SK-N-SH treated with all-trans-retinoic acid at 6 μM for 48 hours (cell line): Measurements from ENCODE around the gene NPY5R.

Experiments used
- ATAC-seq: fragments of 200-7000 bp; cut with Tn5 transposase; 3 replicates; pipeline ENCODE4 v1.9.1; 2020; ENCODE audit warnings: mild to moderate bottlenecking, moderate library complexity
- ARNTL ChIP-seq: fragments of 450-650 bp; formaldehyde crosslinking; IDR thresholded peaks from 2 replicates; pipeline ENCODE4 v1.5.0; 2020; ENCODE audit warnings: low read depth, mild to moderate bottlenecking, moderate library complexity, borderline replicate concordance
- CSDC2 ChIP-seq: fragments of 250-450 bp; sonication (Bioruptor Pico); IDR thresholded peaks from 2 replicates; pipeline ENCODE4 v1.5.0; 2020; ENCODE audit warnings: mild to moderate bottlenecking, moderate library complexity
- ESRRG ChIP-seq: fragments of 250-450 bp; sonication (Bioruptor Pico); IDR thresholded peaks from 2 replicates; pipeline ENCODE4 v1.6.1; 2021; ENCODE audit warnings: mild to moderate bottlenecking
- GLIS3 ChIP-seq: fragments of 250-450 bp; sonication (Bioruptor Pico); IDR thresholded peaks from 2 replicates; pipeline ENCODE4 v1.5.0; 2020; ENCODE audit warnings: mild to moderate bottlenecking, moderate library complexity
- ISL1 ChIP-seq: fragments of 250-450 bp; sonication (Bioruptor Pico); IDR thresholded peaks from 2 replicates; pipeline ENCODE4 v2.1.2; 2022; ENCODE audit warnings: mild to moderate bottlenecking, moderate library complexity
- OSR1 ChIP-seq: fragments of 250-450 bp; sonication (Bioruptor Pico); IDR thresholded peaks from 2 replicates; pipeline ENCODE4 v1.8.0; 2022; ENCODE audit warnings: moderate library complexity, mild to moderate bottlenecking, inconsistent platforms
- PPARA ChIP-seq: fragments of 250-450 bp; sonication (Bioruptor Pico); IDR thresholded peaks from 2 replicates; pipeline ENCODE4 v1.5.0; 2020; ENCODE audit warnings: mild to moderate bottlenecking, borderline replicate concordance
- RARB ChIP-seq: fragments of 250-450 bp; sonication (Bioruptor Pico); IDR thresholded peaks from 2 replicates; pipeline ENCODE4 v1.8.0; 2021; ENCODE audit warnings: mild to moderate bottlenecking, moderate library complexity
- SNAI2 ChIP-seq: fragments of 250-450 bp; sonication (Bioruptor Pico); IDR thresholded peaks from 2 replicates; pipeline ENCODE4 v1.5.0; 2020; ENCODE audit warnings: mild to moderate bottlenecking, moderate library complexity
- TCF4 ChIP-seq: fragments of 250-450 bp; sonication (Bioruptor Pico); IDR thresholded peaks from 2 replicates; pipeline ENCODE4 v1.8.0; 2021; ENCODE audit warnings: mild to moderate bottlenecking, moderate library complexity, borderline replicate concordance
- TOX ChIP-seq: fragments of 250-450 bp; sonication (Bioruptor Pico); IDR thresholded peaks from 2 replicates; pipeline ENCODE4 v1.8.0; 2021; ENCODE audit warnings: mild to moderate bottlenecking, moderate library complexity, borderline replicate concordance
- ZC3H10 ChIP-seq: fragments of 250-450 bp; sonication (Bioruptor Pico); IDR thresholded peaks from 2 replicates; pipeline ENCODE4 v1.5.1; 2021; ENCODE audit warnings: mild to moderate bottlenecking, moderate library complexity
- ZFP3 ChIP-seq: fragments of 250-450 bp; sonication (Bioruptor Pico); IDR thresholded peaks from 2 replicates; pipeline ENCODE4 v1.5.0; 2020; ENCODE audit warnings: mild to moderate bottlenecking, moderate library complexity
- ZFP30 ChIP-seq: fragments of 450-650 bp; formaldehyde crosslinking; IDR thresholded peaks from 2 replicates; pipeline ENCODE4 v1.5.0; 2022; ENCODE audit warnings: mild to moderate bottlenecking, moderate library complexity
- ZNF565 ChIP-seq: fragments of 450-650 bp; formaldehyde crosslinking; conservative IDR thresholded peaks from 2 replicates; pipeline ENCODE4 v1.5.0; 2020; ENCODE audit warnings: low read depth, mild to moderate bottlenecking, moderate library complexity
- ZNF70 ChIP-seq: fragments of 450-650 bp; formaldehyde crosslinking; IDR thresholded peaks from 2 replicates; pipeline ENCODE4 v1.5.0; 2020; ENCODE audit warnings: mild to moderate bottlenecking, moderate library complexity
- ZNF8 ChIP-seq: fragments of 450-650 bp; formaldehyde crosslinking; IDR thresholded peaks from 2 replicates; pipeline ENCODE4 v1.5.0; 2020; ENCODE audit warnings: mild to moderate bottlenecking, moderate library complexity
- TF ChIP-seq, protein P1 (sequence below): fragments of 250-450 bp; sonication (Bioruptor Pico); IDR thresholded peaks from 2 replicates; pipeline ENCODE4 v1.5.0; 2020; ENCODE audit warnings: mild to moderate bottlenecking, moderate library complexity
- TF ChIP-seq, protein P2 (sequence below): fragments of 250-450 bp; sonication (Bioruptor Pico); IDR thresholded peaks from 2 replicates; pipeline ENCODE4 v1.5.1; 2020; ENCODE audit warnings: low read depth, mild to moderate bottlenecking, moderate library complexity
- TF ChIP-seq, protein P3 (sequence below): fragments of 250-450 bp; sonication (Bioruptor Pico); IDR thresholded peaks from 2 replicates; pipeline ENCODE4 v1.8.0; 2020; ENCODE audit warnings: mild to moderate bottlenecking, moderate library complexity, borderline replicate concordance
- TF ChIP-seq, protein P4 (sequence below): fragments of 250-450 bp; sonication (Bioruptor Pico); IDR thresholded peaks from 2 replicates; pipeline ENCODE4 v1.8.0; 2021; ENCODE audit warnings: low read depth, mild to moderate bottlenecking, moderate library complexity, borderline replicate concordance
- TF ChIP-seq, protein P5 (sequence below): fragments of 250-450 bp; sonication (Bioruptor Pico); IDR thresholded peaks from 2 replicates; pipeline ENCODE4 v1.5.1; 2021; ENCODE audit warnings: mild to moderate bottlenecking, moderate library complexity

NPY5R gene

DNA sequence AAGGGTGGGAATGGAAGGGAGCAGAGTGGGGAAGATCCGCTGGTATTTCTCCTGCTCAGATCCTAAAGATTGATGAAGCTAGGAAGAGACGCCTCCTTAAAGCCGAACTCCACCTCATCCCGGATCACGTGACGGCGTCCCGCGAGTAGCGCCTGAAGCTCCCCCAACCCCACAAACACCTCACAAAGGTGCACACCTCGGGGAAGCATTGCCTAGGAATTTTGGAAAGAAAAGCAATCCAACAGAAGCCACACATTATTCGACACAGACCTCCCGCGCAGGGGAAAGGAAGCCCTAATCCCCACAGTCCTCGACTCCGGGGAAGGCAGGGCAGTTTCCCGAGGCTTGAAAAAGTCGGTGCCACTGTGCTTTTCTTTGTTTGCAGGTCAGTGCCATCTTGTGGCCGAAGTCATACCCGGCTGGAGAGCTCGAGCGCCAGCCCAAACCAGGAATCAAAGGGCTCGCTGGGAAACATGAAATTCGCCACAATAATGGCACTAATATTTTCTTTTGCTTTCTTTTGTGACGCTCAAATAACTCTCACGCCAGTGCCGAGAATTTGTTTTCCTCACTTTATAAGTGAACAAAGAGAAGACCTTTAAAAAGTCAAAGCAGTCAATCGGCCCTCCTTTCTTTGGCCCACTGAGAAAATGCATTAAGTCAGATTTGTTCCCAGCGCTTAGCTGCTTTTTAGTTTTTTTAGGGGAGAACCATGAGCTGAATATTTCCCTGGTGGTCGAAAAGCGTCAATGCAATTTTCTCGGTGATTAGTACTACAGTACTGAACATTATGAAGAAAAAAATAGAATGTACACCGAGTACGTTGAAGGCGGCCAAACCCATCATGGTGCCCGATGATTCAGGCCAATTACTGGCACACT, 10.9 kb upstream of the NPY5R start, which contains the start of gene NPY1R:
TSS of gene NPY1R (minus strand) at position 71 of the 881 bp plus-strand sequence. CDS start 6,042 bp downstream, outside the sequence.
- TF ChIP-seq PPARA (CRISPR knock-in tag): no peak
- TF ChIP-seq, protein P1, sequence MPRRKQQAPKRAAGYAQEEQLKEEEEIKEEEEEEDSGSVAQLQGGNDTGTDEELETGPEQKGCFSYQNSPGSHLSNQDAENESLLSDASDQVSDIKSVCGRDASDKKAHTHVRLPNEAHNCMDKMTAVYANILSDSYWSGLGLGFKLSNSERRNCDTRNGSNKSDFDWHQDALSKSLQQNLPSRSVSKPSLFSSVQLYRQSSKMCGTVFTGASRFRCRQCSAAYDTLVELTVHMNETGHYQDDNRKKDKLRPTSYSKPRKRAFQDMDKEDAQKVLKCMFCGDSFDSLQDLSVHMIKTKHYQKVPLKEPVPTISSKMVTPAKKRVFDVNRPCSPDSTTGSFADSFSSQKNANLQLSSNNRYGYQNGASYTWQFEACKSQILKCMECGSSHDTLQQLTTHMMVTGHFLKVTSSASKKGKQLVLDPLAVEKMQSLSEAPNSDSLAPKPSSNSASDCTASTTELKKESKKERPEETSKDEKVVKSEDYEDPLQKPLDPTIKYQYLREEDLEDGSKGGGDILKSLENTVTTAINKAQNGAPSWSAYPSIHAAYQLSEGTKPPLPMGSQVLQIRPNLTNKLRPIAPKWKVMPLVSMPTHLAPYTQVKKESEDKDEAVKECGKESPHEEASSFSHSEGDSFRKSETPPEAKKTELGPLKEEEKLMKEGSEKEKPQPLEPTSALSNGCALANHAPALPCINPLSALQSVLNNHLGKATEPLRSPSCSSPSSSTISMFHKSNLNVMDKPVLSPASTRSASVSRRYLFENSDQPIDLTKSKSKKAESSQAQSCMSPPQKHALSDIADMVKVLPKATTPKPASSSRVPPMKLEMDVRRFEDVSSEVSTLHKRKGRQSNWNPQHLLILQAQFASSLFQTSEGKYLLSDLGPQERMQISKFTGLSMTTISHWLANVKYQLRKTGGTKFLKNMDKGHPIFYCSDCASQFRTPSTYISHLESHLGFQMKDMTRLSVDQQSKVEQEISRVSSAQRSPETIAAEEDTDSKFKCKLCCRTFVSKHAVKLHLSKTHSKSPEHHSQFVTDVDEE (CRISPR knock-in tag): no peak
- TF ChIP-seq TOX (CRISPR knock-in tag): no peak
- TF ChIP-seq ZNF8 (CRISPR knock-in tag): no peak
- no peak for TF ChIP-seq ESRRG (CRISPR knock-in tag)
- no peak for TF ChIP-seq ZFP30
- TF ChIP-seq, protein P2, sequence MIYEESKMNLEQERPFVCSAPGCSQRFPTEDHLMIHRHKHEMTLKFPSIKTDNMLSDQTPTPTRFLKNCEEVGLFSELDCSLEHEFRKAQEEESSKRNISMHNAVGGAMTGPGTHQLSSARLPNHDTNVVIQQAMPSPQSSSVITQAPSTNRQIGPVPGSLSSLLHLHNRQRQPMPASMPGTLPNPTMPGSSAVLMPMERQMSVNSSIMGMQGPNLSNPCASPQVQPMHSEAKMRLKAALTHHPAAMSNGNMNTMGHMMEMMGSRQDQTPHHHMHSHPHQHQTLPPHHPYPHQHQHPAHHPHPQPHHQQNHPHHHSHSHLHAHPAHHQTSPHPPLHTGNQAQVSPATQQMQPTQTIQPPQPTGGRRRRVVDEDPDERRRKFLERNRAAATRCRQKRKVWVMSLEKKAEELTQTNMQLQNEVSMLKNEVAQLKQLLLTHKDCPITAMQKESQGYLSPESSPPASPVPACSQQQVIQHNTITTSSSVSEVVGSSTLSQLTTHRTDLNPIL (CRISPR knock-in tag): no peak
- no peak for TF ChIP-seq ZC3H10
- no peak for TF ChIP-seq OSR1 (CRISPR knock-in tag)
- no peak for TF ChIP-seq ZNF565
- no peak for TF ChIP-seq TCF4 (CRISPR knock-in tag)
- no peak for TF ChIP-seq CSDC2 (CRISPR knock-in tag)
- no peak for TF ChIP-seq ISL1
- no peak for TF ChIP-seq GLIS3
- no peak for TF ChIP-seq RARB (CRISPR knock-in tag)
- ATAC-seq: peak; percentile 98

DNA sequence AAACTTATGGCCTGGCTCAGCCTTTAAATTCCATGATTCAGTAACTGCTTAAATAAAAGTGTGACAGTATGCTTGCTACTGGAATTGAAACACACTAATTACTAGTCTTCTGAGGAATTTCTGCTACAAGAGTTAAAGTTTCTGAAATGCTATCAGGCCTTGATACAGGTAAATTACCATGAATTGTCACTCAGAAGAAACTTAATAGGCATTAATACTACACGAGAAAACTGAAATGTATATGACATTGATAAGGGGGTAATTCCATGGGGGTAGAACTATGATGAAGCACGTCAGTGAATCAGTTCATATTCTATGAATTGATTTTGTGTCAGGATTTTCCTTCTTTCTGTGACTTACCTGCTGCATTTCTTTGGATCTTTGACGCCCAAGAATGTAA, 8.3 kb upstream of the NPY5R start:
- TF ChIP-seq, protein P3, sequence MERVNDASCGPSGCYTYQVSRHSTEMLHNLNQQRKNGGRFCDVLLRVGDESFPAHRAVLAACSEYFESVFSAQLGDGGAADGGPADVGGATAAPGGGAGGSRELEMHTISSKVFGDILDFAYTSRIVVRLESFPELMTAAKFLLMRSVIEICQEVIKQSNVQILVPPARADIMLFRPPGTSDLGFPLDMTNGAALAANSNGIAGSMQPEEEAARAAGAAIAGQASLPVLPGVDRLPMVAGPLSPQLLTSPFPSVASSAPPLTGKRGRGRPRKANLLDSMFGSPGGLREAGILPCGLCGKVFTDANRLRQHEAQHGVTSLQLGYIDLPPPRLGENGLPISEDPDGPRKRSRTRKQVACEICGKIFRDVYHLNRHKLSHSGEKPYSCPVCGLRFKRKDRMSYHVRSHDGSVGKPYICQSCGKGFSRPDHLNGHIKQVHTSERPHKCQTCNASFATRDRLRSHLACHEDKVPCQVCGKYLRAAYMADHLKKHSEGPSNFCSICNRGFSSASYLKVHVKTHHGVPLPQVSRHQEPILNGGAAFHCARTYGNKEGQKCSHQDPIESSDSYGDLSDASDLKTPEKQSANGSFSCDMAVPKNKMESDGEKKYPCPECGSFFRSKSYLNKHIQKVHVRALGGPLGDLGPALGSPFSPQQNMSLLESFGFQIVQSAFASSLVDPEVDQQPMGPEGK (CRISPR knock-in tag): no peak
- TF ChIP-seq OSR1 (CRISPR knock-in tag): no peak
- TF ChIP-seq SNAI2: no peak
- no peak for TF ChIP-seq PPARA (CRISPR knock-in tag)
- TF ChIP-seq ARNTL: no peak
- no peak for TF ChIP-seq RARB (CRISPR knock-in tag)
- TF ChIP-seq ZNF8 (CRISPR knock-in tag): no peak
- TF ChIP-seq CSDC2 (CRISPR knock-in tag): no peak
- no peak for TF ChIP-seq ZNF565
- TF ChIP-seq ESRRG (CRISPR knock-in tag): no peak
- TF ChIP-seq GLIS3: no peak
- TF ChIP-seq, protein P2 (CRISPR knock-in tag): no peak
- TF ChIP-seq, protein P4, sequence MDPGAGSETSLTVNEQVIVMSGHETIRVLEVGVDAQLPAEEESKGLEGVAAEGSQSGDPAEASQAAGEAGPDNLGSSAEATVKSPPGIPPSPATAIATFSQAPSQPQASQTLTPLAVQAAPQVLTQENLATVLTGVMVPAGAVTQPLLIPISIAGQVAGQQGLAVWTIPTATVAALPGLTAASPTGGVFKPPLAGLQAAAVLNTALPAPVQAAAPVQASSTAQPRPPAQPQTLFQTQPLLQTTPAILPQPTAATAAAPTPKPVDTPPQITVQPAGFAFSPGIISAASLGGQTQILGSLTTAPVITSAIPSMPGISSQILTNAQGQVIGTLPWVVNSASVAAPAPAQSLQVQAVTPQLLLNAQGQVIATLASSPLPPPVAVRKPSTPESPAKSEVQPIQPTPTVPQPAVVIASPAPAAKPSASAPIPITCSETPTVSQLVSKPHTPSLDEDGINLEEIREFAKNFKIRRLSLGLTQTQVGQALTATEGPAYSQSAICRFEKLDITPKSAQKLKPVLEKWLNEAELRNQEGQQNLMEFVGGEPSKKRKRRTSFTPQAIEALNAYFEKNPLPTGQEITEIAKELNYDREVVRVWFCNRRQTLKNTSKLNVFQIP (CRISPR knock-in tag): no peak
- no peak for TF ChIP-seq ZNF70 (CRISPR knock-in tag)
- TF ChIP-seq, protein P1 (CRISPR knock-in tag): no peak
- no peak for TF ChIP-seq ISL1
- TF ChIP-seq TCF4 (CRISPR knock-in tag): no peak
- TF ChIP-seq, protein P5, sequence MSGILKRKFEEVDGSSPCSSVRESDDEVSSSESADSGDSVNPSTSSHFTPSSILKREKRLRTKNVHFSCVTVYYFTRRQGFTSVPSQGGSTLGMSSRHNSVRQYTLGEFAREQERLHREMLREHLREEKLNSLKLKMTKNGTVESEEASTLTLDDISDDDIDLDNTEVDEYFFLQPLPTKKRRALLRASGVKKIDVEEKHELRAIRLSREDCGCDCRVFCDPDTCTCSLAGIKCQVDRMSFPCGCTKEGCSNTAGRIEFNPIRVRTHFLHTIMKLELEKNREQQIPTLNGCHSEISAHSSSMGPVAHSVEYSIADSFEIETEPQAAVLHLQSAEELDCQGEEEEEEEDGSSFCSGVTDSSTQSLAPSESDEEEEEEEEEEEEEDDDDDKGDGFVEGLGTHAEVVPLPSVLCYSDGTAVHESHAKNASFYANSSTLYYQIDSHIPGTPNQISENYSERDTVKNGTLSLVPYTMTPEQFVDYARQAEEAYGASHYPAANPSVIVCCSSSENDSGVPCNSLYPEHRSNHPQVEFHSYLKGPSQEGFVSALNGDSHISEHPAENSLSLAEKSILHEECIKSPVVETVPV: no peak
- TF ChIP-seq ZFP3 (CRISPR knock-in tag): no peak
- ATAC-seq: no peak
